Neural progenitor cell (in vitro differentiated cells): ENCODE data around the gene FMN1.
"Not testable (repeated sequence)": the region's sequence is repeated elsewhere in the genome, so short reads cannot be mapped to it uniquely, and the experiment has no call there.

ENCODE experiments used
- EZH2 ChIP-seq: fragments of 200-600 bp; sonication (generic); IDR thresholded peaks from 2 replicates; pipeline ENCODE4 v1.6.1; 2017; ENCODE audit warnings: antibody characterized with exemption, mild to moderate bottlenecking, moderate library complexity
- EZH2phosphoT487 ChIP-seq: fragments of 200-600 bp; sonication (generic); IDR thresholded peaks from 2 replicates; pipeline ENCODE4 v1.6.1; 2017; ENCODE audit warnings: antibody characterized with exemption
- TF ChIP-seq, protein P1 (sequence below): fragments of 200-600 bp; sonication (generic); IDR thresholded peaks from 2 replicates; pipeline ENCODE4 v1.5.1; 2017; ENCODE audit warnings: antibody characterized with exemption, mild to moderate bottlenecking

GRCh38 chr15:32950051-32950450 lies 244.5 kb downstream of the FMN1 start:
- TF ChIP-seq, protein P1, sequence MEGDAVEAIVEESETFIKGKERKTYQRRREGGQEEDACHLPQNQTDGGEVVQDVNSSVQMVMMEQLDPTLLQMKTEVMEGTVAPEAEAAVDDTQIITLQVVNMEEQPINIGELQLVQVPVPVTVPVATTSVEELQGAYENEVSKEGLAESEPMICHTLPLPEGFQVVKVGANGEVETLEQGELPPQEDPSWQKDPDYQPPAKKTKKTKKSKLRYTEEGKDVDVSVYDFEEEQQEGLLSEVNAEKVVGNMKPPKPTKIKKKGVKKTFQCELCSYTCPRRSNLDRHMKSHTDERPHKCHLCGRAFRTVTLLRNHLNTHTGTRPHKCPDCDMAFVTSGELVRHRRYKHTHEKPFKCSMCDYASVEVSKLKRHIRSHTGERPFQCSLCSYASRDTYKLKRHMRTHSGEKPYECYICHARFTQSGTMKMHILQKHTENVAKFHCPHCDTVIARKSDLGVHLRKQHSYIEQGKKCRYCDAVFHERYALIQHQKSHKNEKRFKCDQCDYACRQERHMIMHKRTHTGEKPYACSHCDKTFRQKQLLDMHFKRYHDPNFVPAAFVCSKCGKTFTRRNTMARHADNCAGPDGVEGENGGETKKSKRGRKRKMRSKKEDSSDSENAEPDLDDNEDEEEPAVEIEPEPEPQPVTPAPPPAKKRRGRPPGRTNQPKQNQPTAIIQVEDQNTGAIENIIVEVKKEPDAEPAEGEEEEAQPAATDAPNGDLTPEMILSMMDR = not testable (repeated sequence)
- not testable (repeated sequence) for TF ChIP-seq EZH2, EZH2phosphoT487
